Measurements from ENCODE around the gene STK33. TPM values are rescaled to one million over a fixed set of nuclear protein-coding genes. Genes with fewer than 3 reads are reported as not detected.

STK33 gene
- total and polyA plus RNA-seq, 12 donors, result 6.9 to 37.9 (median 30.1) TPM

- intact Hi-C loops (cut with DNase I), result no loop called here
- DNase-seq (no peak), ATAC-seq (no peak)
- TF ChIP-seq, protein P1, sequence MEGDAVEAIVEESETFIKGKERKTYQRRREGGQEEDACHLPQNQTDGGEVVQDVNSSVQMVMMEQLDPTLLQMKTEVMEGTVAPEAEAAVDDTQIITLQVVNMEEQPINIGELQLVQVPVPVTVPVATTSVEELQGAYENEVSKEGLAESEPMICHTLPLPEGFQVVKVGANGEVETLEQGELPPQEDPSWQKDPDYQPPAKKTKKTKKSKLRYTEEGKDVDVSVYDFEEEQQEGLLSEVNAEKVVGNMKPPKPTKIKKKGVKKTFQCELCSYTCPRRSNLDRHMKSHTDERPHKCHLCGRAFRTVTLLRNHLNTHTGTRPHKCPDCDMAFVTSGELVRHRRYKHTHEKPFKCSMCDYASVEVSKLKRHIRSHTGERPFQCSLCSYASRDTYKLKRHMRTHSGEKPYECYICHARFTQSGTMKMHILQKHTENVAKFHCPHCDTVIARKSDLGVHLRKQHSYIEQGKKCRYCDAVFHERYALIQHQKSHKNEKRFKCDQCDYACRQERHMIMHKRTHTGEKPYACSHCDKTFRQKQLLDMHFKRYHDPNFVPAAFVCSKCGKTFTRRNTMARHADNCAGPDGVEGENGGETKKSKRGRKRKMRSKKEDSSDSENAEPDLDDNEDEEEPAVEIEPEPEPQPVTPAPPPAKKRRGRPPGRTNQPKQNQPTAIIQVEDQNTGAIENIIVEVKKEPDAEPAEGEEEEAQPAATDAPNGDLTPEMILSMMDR (IDR thresholded peaks at IDR 0.05), result no peak
- no peaks in the 10 kb centered on the region for H3K27me3 ChIP-seq
- 67 to 78% methylated on average over 11 of the region's 11 CpGs for WGBS, 2 donors
- H3K27ac ChIP-seq, result no peak overlapping the region
- H3K9me3 ChIP-seq, result no peaks in the 10 kb centered on the region
- no peaks in the 10 kb centered on the region for H3K36me3 ChIP-seq
- H3K4me3 ChIP-seq, result no peak overlapping the region
- H3K4me1 ChIP-seq, result no peaks in the 10 kb centered on the region
Observed at GRCh38 chr11:8365216-8365941, 228.6 kb downstream of the STK33 start.

GRCh38 chr11:8363921-8364320 is 230.1 kb downstream of the STK33 start:
- WGBS, 2 donors, result 69 to 78% methylated on average over 15 of the region's 15 CpGs
- Histone ChIP-seq H3K9me3 (no peaks in the 10 kb centered on the region), H3K27ac (no peak overlapping the region), H3K4me3 (no peak overlapping the region), H3K27me3 (no peaks in the 10 kb centered on the region), H3K36me3 (no peaks in the 10 kb centered on the region), H3K4me1 (no peaks in the 10 kb centered on the region)
- intact Hi-C loops (cut with DNase I), result no loop called here
- DNase-seq, result no peak
- TF ChIP-seq, protein P1 (IDR thresholded peaks at IDR 0.05), result no peak
- ATAC-seq, result peak in 1 of 8 donors; percentile 8

DNA sequence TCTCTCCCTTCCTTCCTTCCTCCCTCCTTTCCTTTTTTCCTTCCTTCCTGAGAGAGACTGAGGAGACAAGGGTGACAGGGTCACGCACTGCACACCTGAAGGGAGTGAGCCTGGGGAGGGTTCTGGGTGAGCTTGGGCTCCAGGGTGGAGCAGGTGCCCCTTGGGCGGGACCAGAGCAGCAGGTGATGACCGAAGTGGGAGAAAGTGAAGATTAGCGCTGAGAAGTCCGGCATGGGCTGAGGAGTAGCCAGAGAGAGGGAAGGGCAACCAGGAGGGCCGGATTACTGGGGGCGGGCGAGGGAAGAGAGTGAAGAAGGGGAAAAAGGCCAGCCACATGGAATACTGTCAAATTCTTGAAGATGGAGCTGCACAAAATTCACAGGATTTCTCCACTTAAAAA is 231.1 kb downstream of the STK33 start:
- intact Hi-C loops (cut with DNase I), result no loop called here
- 63 to 68% methylated on average over 8 of the region's 8 CpGs for WGBS, 2 donors

DNA sequence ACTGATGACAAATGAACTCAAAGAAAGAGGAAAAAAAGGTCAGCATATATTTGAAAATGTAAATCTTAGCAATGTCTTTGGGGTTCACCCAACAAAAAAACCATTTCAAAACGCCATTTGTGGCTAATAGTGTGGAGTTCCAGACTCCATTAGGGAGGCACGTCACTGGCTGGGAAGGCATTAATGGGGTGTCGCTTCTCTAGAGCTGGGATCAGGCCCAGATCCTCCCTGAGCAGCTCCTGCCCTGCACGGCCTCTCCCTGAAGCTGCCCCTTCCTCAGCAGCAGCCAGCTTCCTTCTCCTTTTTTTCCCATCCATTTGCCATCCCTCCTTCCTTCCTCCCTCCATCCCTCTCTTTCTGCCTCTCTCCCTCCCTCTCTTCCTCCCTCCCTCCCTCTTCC is 231.5 kb downstream of the STK33 start:
- Histone ChIP-seq H3K27me3 (no peaks in the 10 kb centered on the region), H3K27ac (no peak overlapping the region), H3K36me3 (no peaks in the 10 kb centered on the region), H3K9me3 (no peaks in the 10 kb centered on the region), H3K4me1 (no peaks in the 10 kb centered on the region), H3K4me3 (no peak overlapping the region)
- WGBS, 2 donors, result 68 to 75% methylated on average over 4 of the region's 4 CpGs
- DNase-seq (no peak), ATAC-seq (no peak)
- TF ChIP-seq, protein P1 (IDR thresholded peaks at IDR 0.05), result no peak
- intact Hi-C loops (cut with DNase I), result no loop called here

More for the DNA sequence above, 231.1 kb downstream of the STK33 start:
- no peaks in the 10 kb centered on the region for H3K27me3 ChIP-seq
- TF ChIP-seq, protein P1 (IDR thresholded peaks at IDR 0.05), result no peak
- H3K36me3 ChIP-seq, result no peaks in the 10 kb centered on the region
- no peak for ATAC-seq
- H3K4me3 ChIP-seq, result no peak overlapping the region
- H3K9me3 ChIP-seq, result no peaks in the 10 kb centered on the region
- no peak for DNase-seq
- H3K27ac ChIP-seq, result no peak overlapping the region
- no peaks in the 10 kb centered on the region for H3K4me1 ChIP-seq

All from heart right ventricle (tissue), 16 donors.